Immature natural killer cell (primary cell): ENCODE results near the gene PRR7. TPM values are rescaled to one million over a fixed set of nuclear protein-coding genes. Genes with fewer than 3 reads are reported as not detected.
A peak's percentile ranks its signal among the peaks of the same experiment; 100 is the strongest.

Experiments used
- DNase-seq, 3 donors: peaks; one replicate each; pipeline ENCODE4 v3.0.0; 2022; ENCODE audit warnings: mixed read lengths in 1 of 3
- H3K27ac Mint-ChIP-seq, 6 donors: one replicate each; pipeline ENCODE4 v1.8.0; 2020; ENCODE audit warnings: mixed read lengths in 6 of 6, mild to moderate bottlenecking in 5 of 6, inconsistent platforms in 4 of 6, moderate library complexity in 3 of 6
- H3K27me3 Mint-ChIP-seq, 3 donors: one replicate each; pipeline ENCODE4 v1.8.0; 2020 to 2021; ENCODE audit warnings: low read depth in 3 of 3, mild to moderate bottlenecking in 3 of 3, mixed read lengths in 3 of 3, moderate library complexity in 3 of 3, inconsistent platforms in 1 of 3
- H3K36me3 Mint-ChIP-seq, 3 donors: one replicate each; pipeline ENCODE4 v1.8.0; 2020; ENCODE audit warnings: mixed read lengths in 3 of 3, inconsistent platforms in 2 of 3, mild to moderate bottlenecking in 2 of 3
- H3K4me1 Mint-ChIP-seq, 2 donors: one replicate each; pipeline ENCODE4 v1.8.0; 2020; ENCODE audit warnings: inconsistent platforms in 2 of 2, mild to moderate bottlenecking in 2 of 2, mixed read lengths in 2 of 2, moderate library complexity in 1 of 2
- H3K4me3 Mint-ChIP-seq, 5 donors: one replicate each; pipeline ENCODE4 v1.8.0; 2020; ENCODE audit warnings: mild to moderate bottlenecking in 5 of 5, mixed read lengths in 5 of 5, inconsistent platforms in 3 of 5, moderate library complexity in 3 of 5
- H3K9me3 Mint-ChIP-seq, 6 donors: one replicate each; pipeline ENCODE4 v1.8.0; 2020; ENCODE audit warnings: mild to moderate bottlenecking in 6 of 6, mixed read lengths in 6 of 6, inconsistent platforms in 4 of 6, moderate library complexity in 3 of 6
- polyA plus RNA-seq, 3 donors: library from polyadenylated mRNA; unstranded; fragments of 300-500 nt; fragmentation: Illumina TruSeq; gene quantifications; one replicate each; pipeline ENCODE4 v1.2.3, GENCODE V29; 2021

The PRR7 gene
- polyA plus RNA-seq, 3 donors from 2014 or later, result 9.6 to 25.4 (median 17.5) TPM

DNA sequence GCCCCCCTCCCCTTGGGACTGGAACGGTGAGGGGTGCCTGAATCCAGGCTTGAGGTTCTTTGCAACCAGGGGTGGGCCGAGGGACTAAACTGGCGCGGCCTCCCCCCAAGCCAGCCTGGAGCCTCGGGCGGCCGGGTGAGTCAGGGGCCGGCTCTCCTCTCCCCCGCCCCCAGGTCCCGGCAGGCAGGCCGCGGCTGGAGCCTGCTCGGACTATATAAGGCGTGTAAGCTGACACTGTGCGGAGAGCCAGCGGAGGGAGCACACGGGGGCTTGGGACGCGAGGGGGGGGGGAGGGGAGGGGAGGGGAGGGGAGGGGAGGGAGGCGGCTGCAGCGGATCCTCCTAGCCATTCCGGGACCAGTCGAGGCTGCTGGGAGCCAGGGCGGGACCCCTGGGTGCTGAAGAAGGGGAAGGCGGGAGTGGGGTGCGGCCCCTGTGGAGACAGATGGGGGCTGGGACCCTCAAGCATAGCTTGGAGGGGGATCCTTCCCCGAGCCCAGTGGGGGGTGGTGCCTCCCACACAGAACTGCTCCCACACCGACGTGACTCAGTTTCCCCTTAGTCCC is 50.2 kb downstream of the PRR7 start:
- H3K4me1 Mint-ChIP-seq, result peaks cover 14 to 19% of the 10 kb centered on the region in 2 donors
- no peak for DNase-seq
- no peaks in the 10 kb centered on the region for H3K9me3 Mint-ChIP-seq
- H3K36me3 Mint-ChIP-seq, result no peaks in the 10 kb centered on the region
- H3K27me3 Mint-ChIP-seq, result peaks cover 3 to 9% (median 6%) of the 10 kb centered on the region in 3 donors
- H3K4me3 Mint-ChIP-seq, result peak overlapping the region in 1 of 5 donors; percentile 26
- H3K27ac Mint-ChIP-seq, result no peak overlapping the region

DNA sequence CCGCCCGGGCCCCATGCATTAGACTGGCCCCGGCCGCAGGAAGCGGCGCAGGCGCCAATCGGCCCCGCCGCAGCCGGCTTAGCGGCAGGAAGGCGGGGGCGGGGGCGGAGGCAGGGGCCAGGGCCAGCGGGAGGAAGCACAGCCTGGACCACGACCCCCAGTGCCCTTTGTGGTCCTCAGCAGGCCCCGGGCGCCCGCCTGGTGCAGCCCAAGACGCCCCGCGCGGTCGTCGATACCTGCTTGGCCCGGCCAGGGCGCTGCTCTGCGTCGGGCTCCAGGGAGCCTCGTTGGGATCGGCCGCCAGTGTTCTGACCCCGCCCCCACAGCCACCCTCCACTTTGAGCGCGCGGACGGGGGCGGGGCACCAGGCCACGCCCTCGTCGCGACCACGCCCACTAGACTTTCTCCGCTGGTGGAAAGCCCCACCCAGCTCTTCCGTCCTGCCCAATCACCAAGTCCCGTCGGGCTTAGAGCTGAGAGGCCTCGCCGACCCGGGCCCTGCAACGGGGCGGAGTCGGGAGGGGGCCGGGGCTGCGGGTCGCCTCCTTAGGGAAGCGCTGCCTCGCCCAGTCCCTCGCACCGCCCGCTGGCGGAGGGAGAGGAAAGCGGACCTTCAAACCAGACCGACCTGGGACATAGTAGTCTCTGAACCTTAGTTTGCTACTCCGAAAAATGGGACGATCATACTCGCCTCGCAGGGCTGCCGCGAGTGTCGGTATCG is 50.8 kb downstream of the PRR7 start, which contains the start of gene PDLIM7:
Gene PDLIM7, minus strand, starts transcription at position 313 of the 721 bp plus-strand sequence. CDS start 1,092 bp downstream, outside the sequence.
- H3K4me1 Mint-ChIP-seq, result peaks cover 14 to 19% of the 10 kb centered on the region in 2 donors
- peak within 1 kb of the TSS; percentile 80 to 90 (median 83) for H3K4me3 Mint-ChIP-seq
- no peaks in the 10 kb centered on the region for H3K9me3 Mint-ChIP-seq
- no peaks in the 10 kb centered on the region for H3K36me3 Mint-ChIP-seq
- peak within 1 kb of the TSS in 4 of 6 donors; percentile 10 to 83 (median 59) for H3K27ac Mint-ChIP-seq
- DNase-seq, result peak; percentile 85 to 91 (median 86)
- peaks cover 3 to 11% (median 10%) of the 10 kb centered on the region in 3 donors for H3K27me3 Mint-ChIP-seq

DNA sequence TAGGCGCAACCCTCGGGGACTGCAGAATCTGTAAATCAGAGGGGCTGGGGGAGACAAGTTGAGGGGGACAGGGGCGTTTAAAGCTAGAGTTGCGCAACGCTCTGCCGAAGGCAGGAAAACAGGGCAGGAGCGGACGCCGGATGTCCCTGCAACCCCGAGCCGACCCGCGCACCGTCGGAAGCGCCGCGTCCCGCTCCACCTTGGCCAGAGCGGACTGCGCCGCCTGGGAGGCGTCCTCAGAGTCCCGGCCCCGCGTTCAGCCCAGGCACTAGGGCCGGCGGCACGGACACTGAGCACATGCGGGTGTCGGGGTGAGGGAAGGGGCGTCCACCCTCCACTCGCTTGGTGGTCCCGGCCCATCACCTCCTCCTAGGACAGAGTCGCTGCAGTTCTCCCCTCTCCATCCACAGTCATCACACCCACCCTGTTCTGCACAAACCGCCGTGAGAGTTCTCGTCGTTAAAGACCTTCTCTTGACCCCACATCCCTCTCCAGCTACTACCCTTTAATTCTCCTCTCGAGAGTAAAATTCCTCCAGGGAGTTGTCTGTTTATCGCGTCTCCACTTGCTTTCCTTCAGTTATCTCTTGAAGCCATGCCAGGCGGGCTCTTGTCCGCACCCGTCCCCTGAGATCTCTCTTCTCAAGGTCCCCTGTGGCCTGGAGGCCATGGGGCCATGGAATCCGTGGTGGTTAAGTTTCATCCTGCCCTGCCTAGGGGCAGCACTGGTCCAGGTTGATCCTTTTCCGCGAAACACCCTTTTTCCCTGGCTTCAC is 51.6 kb downstream of the PRR7 start:
- Mint-ChIP-seq H3K9me3 (no peaks in the 10 kb centered on the region), H3K27ac (peak overlapping the region in 4 of 6 donors; percentile 10 to 83 (median 59)), H3K36me3 (no peaks in the 10 kb centered on the region), H3K27me3 (peaks cover 3 to 11% (median 10%) of the 10 kb centered on the region in 3 donors), H3K4me1 (peaks cover 14 to 19% of the 10 kb centered on the region in 2 donors), H3K4me3 (peak overlapping the region; percentile 80 to 90 (median 83))
- no peak for DNase-seq

DNA sequence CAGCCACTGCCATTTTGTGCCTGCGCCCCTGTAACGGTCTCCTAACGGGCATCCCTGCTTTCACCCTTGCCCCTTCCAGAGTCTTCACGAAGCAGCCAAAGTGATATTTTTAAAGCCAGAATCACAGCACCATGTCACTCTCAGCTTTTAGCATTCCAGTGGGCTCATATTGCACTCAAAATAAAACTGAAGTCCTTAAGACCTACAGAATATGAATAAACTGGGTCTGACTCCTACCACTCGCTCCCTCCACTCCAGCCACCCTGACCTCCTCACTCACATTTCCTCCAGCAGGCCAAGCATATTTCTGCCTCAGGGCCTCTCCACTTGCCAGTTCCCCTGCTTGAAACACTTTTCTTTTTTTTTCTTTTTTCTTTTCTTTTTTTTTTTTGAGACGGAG is 53.2 kb downstream of the PRR7 start:
- no peak overlapping the region for H3K27ac Mint-ChIP-seq
- H3K9me3 Mint-ChIP-seq, result no peaks in the 10 kb centered on the region
- H3K4me1 Mint-ChIP-seq, result peaks cover 11 to 19% of the 10 kb centered on the region in 2 donors
- peaks cover 3 to 11% (median 10%) of the 10 kb centered on the region in 3 donors for H3K27me3 Mint-ChIP-seq
- H3K36me3 Mint-ChIP-seq, result no peaks in the 10 kb centered on the region
- H3K4me3 Mint-ChIP-seq, result peak overlapping the region in 3 of 5 donors; percentile 7 to 63 (median 44)
- DNase-seq, result no peak

DNA sequence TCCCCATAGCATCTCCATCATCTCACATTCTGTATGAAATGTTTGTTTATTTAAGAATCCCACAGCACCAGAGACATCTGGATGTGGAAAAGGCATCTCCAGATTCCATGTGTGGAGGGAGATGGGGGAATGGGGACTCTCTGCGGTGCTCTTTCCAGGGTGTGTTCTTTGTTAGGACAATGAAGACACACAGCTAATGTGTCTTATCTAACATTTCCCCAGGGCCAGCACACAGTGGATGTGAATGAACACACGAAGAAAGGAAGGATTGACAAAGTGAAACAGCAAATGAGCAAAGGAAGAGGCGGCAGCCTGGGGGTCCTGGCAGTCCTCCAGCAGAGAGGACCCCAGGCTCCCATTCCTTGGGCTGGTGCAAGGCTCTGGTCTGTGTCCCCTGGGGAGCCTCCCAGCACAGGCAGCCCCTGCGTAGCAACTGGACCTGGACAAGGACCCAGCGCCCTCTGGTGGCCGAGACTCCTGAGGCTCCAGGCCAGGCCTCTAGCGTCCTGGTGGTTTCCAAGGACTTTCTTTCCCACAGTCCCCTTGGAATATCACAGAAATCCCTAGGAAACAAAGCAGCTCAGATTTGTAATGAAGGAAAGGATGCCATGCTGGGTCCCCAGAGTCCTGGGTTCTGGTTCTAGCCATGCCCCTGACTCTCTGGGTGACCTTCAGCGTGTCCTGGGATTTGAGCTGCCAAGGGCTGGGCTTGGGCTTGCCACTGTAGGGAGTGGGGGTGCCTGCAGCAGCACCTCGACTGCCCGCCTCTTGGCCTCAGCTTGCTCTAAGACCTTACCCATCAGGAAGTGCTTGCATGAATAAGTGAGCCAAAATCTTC is 54.3 kb downstream of the PRR7 start:
- no peaks in the 10 kb centered on the region for H3K9me3 Mint-ChIP-seq
- no peak overlapping the region for H3K27ac Mint-ChIP-seq
- H3K36me3 Mint-ChIP-seq, result no peaks in the 10 kb centered on the region
- peaks cover 11 to 19% of the 10 kb centered on the region in 2 donors for H3K4me1 Mint-ChIP-seq
- peak; percentile 74 to 80 (median 78) for DNase-seq
- H3K4me3 Mint-ChIP-seq, result no peak overlapping the region
- peaks cover 3 to 10% (median 9%) of the 10 kb centered on the region in 3 donors for H3K27me3 Mint-ChIP-seq

DNA sequence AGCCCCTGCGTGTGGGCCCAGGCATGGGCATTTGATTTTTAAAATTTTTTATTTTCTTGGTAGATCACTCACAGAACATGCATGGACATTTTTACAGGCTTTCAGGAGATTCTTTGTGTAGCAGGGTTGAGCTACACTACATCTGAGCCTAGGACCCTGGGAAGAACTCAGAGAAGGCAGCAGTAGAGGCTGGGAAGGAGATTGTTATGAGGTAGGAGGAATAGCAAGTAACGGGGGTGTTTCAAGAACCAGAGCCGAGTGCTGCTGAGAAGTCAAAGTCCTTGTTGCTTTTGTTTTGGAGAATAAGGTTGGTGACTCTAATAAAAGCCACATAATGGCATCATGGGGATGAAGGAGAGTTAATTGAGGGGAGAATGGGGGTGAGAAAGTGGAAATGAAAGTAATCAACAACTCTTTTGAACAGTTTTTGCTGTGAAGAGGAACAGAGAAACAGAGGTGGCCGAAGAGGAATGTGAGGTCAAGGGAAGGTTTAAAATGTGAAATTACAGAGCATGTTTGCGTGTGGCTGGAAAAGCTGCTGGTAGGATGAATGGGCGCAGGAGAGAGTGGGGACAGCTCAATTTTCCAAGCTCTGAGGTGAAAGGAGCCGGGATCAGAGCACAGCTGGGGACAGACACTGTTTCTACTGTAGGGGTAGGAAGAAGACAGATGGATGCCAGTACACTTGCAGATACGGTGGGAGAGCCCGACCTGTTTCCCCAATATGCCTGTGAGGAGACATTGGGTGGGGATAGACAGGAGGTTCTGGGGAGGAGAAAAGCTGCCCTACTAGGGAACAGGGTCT is 55.5 kb downstream of the PRR7 start:
- Mint-ChIP-seq H3K27me3 (peaks cover 3 to 10% (median 9%) of the 10 kb centered on the region in 3 donors), H3K9me3 (no peaks in the 10 kb centered on the region), H3K4me1 (peaks cover 11 to 19% of the 10 kb centered on the region in 2 donors), H3K4me3 (no peak overlapping the region), H3K27ac (peak overlapping the region in 2 of 6 donors; percentile 20 to 36), H3K36me3 (no peaks in the 10 kb centered on the region)
- DNase-seq, result no peak

DNA sequence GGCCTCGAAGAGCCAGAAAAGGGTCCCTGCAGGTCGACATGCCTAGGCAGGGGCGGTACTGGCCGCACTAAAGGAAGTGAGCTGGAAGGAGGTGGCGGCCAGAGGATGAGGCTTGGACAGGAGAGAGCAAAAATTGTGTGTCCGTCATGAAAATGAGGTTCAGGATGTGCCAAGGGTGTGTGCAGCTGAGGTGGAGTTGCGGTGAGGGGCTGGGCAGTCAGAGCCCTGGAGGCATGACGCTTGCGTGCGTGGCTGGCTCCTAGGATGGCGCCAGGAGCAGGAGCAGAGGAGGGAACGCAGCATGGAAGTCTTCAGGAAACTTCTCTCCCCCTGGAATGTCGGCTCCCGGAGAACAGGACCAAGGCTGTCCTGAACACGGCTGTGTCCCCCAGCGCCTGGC is 56.3 kb downstream of the PRR7 start:
- peaks cover 10 to 16% of the 10 kb centered on the region in 2 donors for H3K4me1 Mint-ChIP-seq
- peaks cover 3 to 9% (median 8%) of the 10 kb centered on the region in 3 donors for H3K27me3 Mint-ChIP-seq
- H3K4me3 Mint-ChIP-seq, result no peak overlapping the region
- DNase-seq, result no peak
- no peaks in the 10 kb centered on the region for H3K9me3 Mint-ChIP-seq
- no peaks in the 10 kb centered on the region for H3K36me3 Mint-ChIP-seq
- peak overlapping the region in 1 of 6 donors; percentile 17 for H3K27ac Mint-ChIP-seq

DNA sequence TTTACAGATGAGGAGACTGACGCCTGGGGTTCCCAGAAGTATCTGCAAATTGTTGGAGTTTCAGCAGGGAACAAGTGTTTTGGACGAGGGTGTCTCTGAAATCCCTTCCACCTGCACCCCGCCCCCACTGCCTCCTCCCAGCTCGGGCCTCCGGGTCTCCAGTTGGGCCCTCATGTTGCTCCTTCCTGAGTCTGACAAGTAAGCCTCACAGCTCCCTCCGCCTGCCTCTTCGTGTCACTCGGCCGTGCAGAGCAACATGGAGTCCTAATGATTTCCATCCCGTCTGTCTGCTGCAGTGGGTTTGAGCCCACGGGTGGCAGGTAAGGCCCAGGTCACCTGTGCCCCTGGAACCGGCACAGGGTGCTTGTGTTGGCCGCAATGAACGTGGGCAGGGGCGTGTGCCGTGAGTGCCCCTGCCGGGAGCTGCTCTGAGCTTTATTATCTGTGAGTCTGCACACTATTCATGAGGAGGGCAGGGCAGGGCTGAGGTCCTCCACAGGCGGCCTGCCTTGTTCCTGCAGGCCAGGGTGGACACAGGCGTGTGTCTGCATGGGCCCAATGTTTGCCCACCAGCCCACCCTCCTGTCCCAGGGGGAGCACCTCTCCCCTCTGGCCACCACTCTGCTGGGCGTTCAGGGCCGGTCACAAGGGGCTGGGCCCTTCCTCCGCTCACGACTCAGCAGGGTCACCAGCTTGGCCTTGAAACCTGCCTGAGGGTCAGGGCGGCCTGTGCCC is 56.9 kb downstream of the PRR7 start:
- Mint-ChIP-seq H3K36me3 (no peaks in the 10 kb centered on the region), H3K27me3 (peaks cover 3 to 6% (median 4%) of the 10 kb centered on the region in 3 donors), H3K27ac (no peak overlapping the region), H3K4me1 (peaks cover 5 to 9% of the 10 kb centered on the region in 2 donors), H3K4me3 (no peak overlapping the region), H3K9me3 (no peaks in the 10 kb centered on the region)
- no peak for DNase-seq

DNA sequence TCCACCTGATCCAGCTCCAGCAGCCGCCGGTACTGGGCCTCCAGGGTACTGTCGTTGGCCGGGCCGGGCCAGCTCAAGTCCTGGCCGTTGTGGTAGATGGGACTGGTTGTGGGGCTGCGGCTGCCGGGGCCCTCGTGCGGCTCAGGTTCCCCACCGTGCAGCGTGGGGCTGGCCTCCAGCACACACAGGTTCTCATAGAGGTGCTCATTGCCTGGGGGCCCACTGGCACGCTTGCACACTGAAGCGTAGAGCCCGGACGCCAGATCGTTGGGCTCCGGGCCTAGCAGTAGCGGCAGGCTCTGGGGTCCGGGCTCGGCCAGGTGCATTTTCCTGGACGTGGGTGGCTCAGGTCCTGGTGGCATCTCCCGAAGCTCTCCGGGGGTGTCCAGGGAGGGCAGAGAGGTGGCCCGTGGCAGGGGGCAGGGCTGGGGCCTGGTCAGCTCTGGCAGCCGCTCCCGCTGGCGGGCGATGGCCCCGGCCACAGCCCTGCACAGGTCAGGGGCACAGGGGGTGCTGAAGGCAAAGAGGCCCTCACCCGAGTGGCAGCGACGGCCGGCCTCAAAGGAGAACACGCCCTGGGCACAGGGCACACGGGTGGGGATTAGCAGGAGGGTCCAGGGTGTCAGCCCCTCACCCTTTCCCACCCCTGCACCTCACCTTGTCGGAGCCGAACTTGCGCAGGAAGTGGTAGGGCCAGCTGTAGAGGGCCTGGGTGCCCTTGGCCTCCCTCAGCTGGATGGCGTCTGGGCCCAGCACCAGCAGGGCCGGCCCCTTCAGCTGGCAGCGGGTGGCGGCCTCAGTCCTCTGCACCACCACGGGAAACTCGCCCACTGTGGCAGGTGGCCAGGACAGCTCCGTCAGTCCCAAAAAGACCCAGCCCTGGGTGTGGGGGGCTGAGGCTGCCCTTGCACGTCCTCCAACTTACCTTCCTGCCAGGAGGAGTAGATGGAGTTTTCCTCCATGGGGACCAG is 57.8 kb downstream of the PRR7 start:
- H3K9me3 Mint-ChIP-seq, result no peaks in the 10 kb centered on the region
- no peak for DNase-seq
- no peaks in the 10 kb centered on the region for H3K36me3 Mint-ChIP-seq
- H3K4me1 Mint-ChIP-seq, result peaks cover 2 to 5% of the 10 kb centered on the region in 2 donors
- H3K4me3 Mint-ChIP-seq, result no peak overlapping the region
- peaks cover 2 to 6% (median 3%) of the 10 kb centered on the region in 3 donors for H3K27me3 Mint-ChIP-seq
- no peak overlapping the region for H3K27ac Mint-ChIP-seq

DNA sequence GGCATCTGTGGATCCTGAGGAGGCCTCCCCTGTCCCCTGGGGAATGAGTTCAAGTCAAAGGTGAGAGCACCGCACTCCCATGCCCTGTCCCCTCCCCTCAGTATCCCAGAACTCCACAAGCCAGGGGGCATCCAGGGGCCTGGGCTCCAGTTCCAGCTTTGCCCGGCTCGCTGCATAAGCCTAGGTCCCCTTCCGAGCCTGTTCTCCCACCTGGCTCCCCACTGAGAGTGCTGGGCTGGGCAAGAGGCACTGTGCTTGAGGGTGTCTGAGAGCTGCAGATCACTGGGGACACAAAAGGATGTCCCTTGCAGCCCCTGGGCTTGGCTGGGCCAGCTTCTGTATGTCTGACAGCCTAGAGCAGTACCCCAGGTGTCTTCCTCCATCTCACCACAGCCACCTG is 58.5 kb downstream of the PRR7 start:
- Mint-ChIP-seq H3K4me3 (no peak overlapping the region), H3K27me3 (peaks cover 0 to 4% (median 3%) of the 10 kb centered on the region in 3 donors), H3K9me3 (no peaks in the 10 kb centered on the region), H3K36me3 (no peaks in the 10 kb centered on the region), H3K4me1 (peaks cover 5% of the 10 kb centered on the region in 2 donors), H3K27ac (no peak overlapping the region)
- DNase-seq, result no peak
